HG03378 (cell line): Measurements from ENCODE around the gene NCLN.
"Not testable (repeated sequence)": the region's sequence is repeated elsewhere in the genome, so short reads cannot be mapped to it uniquely, and the experiment has no call there.

ENCODE experiments used
- ATAC-seq: cut with Tn5 transposase; IDR thresholded peaks from one replicate; pipeline ENCODE4 v1.9.1; 2021; ENCODE audit warnings: mild to moderate bottlenecking, moderate library complexity; ENCODE audit not compliant: unreplicated experiment

Gene NCLN

GRCh38 chr19:3179739-3180293, 5.9 kb upstream of the NCLN start:
- no peak for ATAC-seq

GRCh38 chr19:3183721-3184641, 1.7 kb upstream of the NCLN start:
- no peak for ATAC-seq

DNA sequence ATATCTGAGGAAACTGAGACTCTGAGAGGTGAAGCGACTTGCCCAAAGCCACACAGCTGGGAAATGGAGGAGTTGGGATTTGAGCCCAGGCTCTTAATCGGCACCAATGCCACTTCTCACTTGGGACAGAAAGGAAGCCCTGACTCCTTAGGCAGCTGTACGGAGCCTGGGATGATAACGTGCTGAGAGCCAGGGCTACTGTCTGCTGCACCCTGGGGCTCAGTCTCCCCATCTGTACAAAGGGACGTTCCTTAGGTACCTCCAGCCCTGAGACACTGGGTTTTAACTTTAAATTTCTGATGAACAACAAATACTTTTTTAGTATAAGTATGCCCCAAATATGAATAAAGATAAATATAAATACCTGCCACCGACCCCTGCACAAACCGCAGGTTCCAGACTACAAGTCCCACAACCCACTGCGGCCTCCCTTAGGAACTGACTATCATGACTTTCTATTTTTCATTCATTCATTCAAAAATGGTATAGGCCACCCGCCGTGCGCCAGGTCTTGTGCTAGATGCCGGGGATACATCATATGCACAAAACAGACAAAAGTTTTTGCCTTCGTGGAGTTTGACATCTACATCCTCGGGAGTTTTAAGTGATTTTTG, 776 bp upstream of the NCLN start:
- peak; percentile 31 for ATAC-seq

- no peak for ATAC-seq
Measured at GRCh38 chr19:3186160-3186688, 494 bp downstream of the NCLN start.

DNA sequence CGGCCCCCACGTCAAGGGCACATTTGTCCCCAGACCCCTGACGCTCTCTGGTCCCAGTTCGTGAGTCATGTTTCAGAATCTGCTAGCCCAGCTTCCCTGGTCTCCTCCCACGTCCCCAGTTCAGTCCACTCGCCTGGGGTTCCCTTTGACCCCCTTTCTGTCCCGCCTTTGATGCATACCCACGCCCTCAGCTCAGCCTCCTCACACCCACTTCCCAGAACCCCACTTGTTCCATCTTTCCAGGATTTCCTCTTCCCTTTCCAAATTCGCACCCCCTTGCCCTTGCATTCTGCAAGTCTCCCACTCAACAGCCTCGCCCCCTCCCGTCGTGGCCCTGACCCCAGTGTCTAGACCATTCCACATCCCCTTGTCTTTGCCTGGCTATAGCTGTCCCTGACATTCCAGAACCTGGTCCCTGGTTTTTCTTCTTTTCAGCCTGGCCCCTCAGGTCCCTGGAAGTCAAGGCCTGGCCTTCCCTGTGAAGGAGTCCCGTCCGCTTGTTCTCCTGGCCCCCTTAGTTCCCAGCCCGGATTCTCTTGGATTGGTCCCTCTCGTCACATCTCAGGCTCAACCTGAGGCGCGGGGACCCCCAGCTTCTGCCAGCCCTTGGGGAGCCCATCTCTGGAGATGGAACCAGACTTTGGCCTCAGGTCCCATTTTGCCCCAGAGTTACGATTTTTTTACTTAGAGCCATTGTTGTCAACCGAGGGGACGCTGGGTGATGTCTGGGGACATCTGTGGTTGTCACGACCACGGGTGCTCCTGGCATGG, 1.3 kb downstream of the NCLN start:
- no peak for ATAC-seq

DNA sequence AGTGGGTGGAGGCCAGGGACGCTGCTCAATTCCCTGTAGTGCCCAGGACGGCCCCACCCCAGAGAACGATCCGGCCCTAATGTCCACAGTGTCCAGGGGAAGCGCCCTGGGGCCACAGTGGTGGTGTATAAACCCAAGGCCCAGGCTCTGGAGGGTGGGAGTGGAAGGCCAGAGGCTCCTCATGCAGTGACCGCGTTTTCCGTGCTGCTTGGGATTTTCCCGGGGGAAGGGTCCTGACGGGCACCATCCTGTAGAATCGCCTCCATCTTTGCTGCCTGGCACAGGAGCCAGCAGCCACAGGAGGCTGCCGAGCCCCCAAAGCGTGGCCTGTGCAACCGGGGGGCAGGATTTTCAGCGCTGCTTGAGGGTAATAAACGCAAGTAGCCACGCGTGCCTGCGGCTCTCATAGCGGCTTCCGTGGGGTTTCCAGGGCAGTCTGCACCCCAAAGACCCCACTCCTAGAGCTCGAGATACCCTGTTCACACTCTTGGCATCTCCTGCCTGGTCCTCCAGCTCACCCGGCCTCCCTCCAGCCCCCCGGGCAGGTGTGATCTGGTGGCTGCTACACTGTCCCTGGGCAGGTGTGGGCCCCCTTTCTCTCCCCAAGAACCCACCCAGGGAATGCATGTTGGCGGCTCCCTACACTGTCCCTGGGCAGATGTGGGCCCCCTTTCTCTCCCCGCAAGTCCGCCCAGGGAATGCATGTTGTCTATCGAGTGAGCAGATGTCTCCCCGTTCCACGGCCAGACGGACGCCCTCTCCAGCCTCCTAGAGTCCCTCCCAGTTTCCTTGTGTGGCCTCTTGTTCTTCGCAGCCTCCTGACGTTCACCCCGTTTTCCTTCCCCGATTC, 2.2 kb downstream of the NCLN start:
- ATAC-seq: no peak

GRCh38 chr19:3188627-3189596, 3.2 kb downstream of the NCLN start:
- ATAC-seq: no peak

GRCh38 chr19:3189702-3190469, 4.2 kb downstream of the NCLN start:
- ATAC-seq: no peak

- no peak for ATAC-seq
Measured at GRCh38 chr19:3190470-3190770, 4.7 kb downstream of the NCLN start.

- ATAC-seq: no peak
Measured at GRCh38 chr19:3190921-3191805, 5.4 kb downstream of the NCLN start.

DNA sequence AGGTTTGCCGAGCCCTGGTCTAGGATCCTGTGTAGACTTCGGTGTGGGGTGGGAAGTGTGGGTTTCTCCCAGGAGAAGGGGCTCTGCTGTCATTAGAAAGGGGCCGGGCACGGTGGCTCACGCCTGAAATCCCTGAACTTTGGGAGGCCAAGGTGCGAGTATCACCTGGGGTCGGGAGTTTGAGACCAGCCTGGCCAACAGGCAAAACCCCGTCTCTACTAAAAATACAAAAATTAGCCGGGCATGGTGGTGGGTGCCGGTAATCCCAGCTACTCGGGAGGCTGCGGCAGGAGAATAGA, 6.0 kb downstream of the NCLN start:
- ATAC-seq: not testable (repeated sequence)

DNA sequence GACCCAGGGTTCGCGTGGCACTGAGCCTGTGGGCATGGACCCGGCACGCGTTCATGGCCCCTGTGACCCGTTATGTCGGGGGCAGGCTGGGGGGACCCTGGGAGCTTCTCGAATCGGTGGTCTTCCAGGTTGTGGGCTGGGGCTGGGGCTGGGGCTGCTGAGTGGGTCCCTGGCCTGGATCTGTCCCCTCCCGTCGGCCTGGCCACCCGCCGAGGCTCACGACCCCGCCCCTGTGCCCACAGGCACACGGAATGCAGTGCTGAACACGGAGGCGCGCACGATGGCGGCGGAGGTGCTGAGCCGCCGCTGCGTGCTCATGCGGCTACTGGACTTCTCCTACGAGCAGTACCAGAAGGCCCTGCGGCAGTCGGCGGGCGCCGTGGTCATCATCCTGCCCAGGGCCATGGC, 6.5 kb downstream of the NCLN start:
- ATAC-seq: no peak

DNA sequence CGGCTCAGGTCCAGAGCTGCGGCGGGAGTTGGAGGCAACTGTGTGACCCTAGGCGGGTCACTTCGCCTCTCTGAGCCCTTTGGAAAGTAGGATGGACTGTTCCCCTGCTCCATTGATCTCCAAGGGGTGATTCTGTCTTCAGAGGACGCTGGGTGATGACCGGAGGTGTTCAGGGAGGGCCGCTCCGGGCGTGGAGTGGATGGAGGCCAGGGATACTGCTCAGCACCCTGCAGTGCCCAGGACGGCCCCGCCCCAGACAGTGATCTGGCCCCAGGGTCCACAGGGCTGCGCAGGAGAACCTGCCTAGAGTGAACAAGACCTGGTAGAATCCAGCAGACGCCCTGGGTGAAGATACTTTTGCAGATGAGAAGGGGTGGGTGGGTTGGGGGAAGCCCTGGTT, 7.0 kb downstream of the NCLN start:
- no peak for ATAC-seq

DNA sequence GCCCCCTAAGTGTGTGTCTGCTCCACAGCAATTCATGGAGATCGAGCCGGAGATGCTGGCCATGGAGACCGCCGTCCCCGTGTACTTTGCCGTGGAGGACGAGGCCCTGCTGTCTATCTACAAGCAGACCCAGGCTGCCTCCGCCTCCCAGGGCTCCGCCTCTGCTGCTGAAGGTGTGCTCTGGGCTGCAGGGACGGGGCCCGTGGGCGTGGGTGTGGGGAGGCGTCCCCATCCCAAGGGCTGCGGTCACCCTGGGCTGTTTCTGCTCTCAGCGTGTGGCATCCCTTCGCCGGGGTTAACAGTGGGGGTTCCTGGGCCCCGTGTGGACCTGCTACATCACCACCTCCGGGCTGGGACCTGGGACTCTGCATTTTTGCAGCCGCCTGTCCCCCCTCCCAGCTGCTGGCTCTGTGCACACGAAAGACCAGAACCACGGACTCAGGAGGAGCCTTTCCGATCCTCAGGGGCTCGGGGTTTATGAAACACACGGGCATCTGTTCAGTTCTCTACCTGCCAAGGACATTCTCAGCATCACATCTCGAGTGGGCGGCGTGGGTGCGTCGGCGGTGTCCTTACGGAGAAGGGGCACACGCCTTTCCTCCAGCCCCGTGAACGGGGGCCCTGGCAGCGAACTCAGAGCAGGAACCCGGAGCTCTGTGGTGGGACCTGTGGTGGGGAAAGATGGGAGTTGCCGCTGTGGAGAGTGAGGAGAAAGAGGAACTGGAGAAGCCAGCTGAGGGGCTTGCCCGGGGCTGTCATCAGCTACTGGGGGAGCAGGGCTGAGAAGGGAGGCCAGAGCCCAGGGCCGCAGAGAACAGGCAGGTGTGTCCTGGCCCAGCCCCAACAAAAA, 7.8 kb downstream of the NCLN start:
- no peak for ATAC-seq

GRCh38 chr19:3194106-3195087, 8.7 kb downstream of the NCLN start:
- ATAC-seq: no peak
